Measurements from ENCODE around the gene C19orf47. TPM values are rescaled to one million over a fixed set of nuclear protein-coding genes. Genes with fewer than 3 reads are reported as not detected.

Gene C19orf47
- total RNA-seq, 1 donor from 2014 or later: 28.9 TPM

DNA sequence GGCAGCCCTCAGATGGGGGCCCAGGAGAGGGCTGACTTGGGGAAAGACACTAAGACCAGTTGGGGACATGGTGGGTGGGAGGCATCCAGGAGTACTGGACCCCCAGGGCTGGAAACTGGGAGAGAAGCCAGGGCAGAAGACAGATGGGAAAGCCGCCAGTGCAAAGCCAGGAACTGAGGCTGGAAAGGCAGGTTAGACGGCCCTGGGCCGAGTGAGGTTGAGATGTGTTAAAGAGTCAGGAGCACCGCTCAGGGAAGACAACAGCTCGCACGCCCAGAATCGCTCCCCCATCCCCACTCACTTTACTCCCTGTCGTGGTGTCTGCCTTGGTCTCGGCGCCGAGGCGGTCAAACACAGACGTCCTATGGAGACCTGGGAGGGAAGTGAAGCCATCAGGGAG lies 24.5 kb downstream of the C19orf47 start:
- Mint-ChIP-seq H3K4me3 (no peak overlapping the region), H3K9me3 (no peaks in the 10 kb centered on the region), H3K27ac (no peak overlapping the region), H3K36me3 (ENCODE audit: low read depth) (peaks cover 47% of the 10 kb centered on the region), H3K27me3 (no peaks in the 10 kb centered on the region), H3K4me1 (no peaks in the 10 kb centered on the region)
- no peak for DNase-seq
- intact Hi-C loops (cut with micrococcal nuclease): no loop called here

GRCh38 chr19:40322951-40323615 lies 25.1 kb downstream of the C19orf47 start:
- peaks cover 45% of the 10 kb centered on the region for H3K36me3 Mint-ChIP-seq (ENCODE audit: low read depth)
- no peaks in the 10 kb centered on the region for H3K9me3 Mint-ChIP-seq
- no peak overlapping the region for H3K27ac Mint-ChIP-seq
- no peaks in the 10 kb centered on the region for H3K4me1 Mint-ChIP-seq
- intact Hi-C loops (cut with micrococcal nuclease): no loop called here
- no peaks in the 10 kb centered on the region for H3K27me3 Mint-ChIP-seq
- DNase-seq: no peak
- no peak overlapping the region for H3K4me3 Mint-ChIP-seq

- no peaks in the 10 kb centered on the region for H3K27me3 Mint-ChIP-seq
- no peak overlapping the region for H3K27ac Mint-ChIP-seq
- intact Hi-C loops (cut with micrococcal nuclease): no loop called here
- H3K36me3 Mint-ChIP-seq (ENCODE audit: low read depth): peaks cover 47% of the 10 kb centered on the region
- no peak for DNase-seq
- H3K4me3 Mint-ChIP-seq: no peak overlapping the region
- no peaks in the 10 kb centered on the region for H3K9me3 Mint-ChIP-seq
- no peaks in the 10 kb centered on the region for H3K4me1 Mint-ChIP-seq
These were observed 26.0 kb downstream of the C19orf47 start for GRCh38 chr19:40322271-40322610.

DNA sequence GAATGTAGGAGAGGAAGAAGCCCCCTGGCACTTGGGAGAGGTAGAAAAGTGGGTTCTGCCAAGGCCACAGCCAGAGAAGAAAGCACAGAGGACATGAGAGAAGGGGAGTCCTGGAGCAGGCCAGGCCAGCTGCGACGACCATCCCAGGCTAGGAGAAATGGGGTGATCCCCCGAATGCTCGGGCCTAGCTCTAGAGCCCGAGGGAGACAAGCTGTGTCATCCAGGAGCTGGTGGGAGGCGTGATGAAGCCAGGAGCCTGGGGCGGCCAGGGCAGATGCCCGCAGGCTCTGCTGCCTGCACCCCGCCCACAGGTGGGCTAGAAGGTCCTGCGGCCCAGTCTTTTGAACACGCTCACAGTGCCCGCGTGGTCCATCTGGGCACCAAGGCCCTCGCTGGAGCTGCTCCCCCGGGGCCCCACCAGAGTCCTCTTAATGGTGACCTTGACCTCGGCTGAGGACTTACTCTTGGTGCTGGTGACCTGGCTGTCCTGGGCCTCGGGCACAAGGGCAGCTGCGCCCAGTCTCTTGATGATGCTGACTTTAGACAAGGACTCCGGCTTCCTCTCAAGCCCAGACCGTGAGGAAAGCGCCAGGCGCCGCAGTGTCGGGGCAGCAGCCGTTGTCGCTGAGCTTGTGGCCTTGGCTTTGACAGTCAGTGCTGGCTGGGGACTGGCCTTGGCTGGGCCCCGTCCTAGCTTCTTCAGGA lies 26.5 kb downstream of the C19orf47 start:
- DNase-seq: no peak
- Mint-ChIP-seq H3K4me1 (no peaks in the 10 kb centered on the region), H3K27ac (no peak overlapping the region), H3K4me3 (no peak overlapping the region), H3K36me3 (ENCODE audit: low read depth) (peaks cover 47% of the 10 kb centered on the region), H3K27me3 (no peaks in the 10 kb centered on the region), H3K9me3 (no peaks in the 10 kb centered on the region)
- intact Hi-C loops (cut with micrococcal nuclease): no loop called here

DNA sequence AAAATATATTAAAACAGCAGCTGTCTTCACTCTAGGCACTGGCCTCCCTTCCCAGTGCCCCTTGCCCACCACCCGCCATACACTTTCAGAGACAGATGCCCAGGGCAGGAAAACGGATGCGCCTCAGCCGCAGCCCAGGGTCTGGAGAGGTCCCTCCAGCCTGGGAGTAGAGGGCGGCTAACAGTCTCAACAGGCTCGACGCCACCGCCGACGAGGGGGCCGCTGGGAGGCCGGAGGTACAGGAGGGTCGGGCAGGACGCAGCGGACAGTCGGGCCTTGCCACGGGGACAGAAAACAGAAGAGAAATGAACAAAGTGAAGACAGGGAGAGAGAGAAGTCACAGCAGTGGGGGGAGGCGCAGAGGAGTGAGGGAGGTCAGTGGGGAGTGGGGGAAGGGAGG lies 27.1 kb downstream of the C19orf47 start:
- peaks cover 50% of the 10 kb centered on the region for H3K36me3 Mint-ChIP-seq (ENCODE audit: low read depth)
- H3K27me3 Mint-ChIP-seq: no peaks in the 10 kb centered on the region
- H3K4me3 Mint-ChIP-seq: no peak overlapping the region
- no peaks in the 10 kb centered on the region for H3K9me3 Mint-ChIP-seq
- no peak overlapping the region for H3K27ac Mint-ChIP-seq
- DNase-seq: no peak
- H3K4me1 Mint-ChIP-seq: no peaks in the 10 kb centered on the region
- intact Hi-C loops (cut with micrococcal nuclease): no loop called here

DNA sequence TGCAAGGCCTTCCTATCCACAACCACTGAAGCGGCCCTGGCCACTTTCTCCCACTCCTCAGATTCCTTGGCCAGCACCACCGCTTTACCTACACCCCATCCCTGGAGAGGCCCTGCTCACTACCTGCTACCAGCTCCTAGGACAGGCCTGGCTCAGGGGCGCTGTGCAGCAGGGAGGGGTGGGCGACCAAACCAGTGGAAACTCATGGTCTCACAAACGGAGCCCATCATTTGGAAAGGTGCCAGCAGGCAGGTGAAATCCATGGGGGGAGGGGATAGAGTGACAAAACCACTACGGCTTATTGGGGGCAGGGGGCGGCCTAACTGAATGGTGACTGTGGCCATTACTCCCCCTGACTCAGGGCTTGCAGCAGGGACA lies 27.6 kb downstream of the C19orf47 start:
- no peak for DNase-seq
- H3K27ac Mint-ChIP-seq: no peak overlapping the region
- no peaks in the 10 kb centered on the region for H3K9me3 Mint-ChIP-seq
- peaks cover 46% of the 10 kb centered on the region for H3K36me3 Mint-ChIP-seq (ENCODE audit: low read depth)
- no peaks in the 10 kb centered on the region for H3K27me3 Mint-ChIP-seq
- intact Hi-C loops (cut with micrococcal nuclease): no loop called here
- H3K4me3 Mint-ChIP-seq: no peak overlapping the region
- H3K4me1 Mint-ChIP-seq: no peaks in the 10 kb centered on the region

DNA sequence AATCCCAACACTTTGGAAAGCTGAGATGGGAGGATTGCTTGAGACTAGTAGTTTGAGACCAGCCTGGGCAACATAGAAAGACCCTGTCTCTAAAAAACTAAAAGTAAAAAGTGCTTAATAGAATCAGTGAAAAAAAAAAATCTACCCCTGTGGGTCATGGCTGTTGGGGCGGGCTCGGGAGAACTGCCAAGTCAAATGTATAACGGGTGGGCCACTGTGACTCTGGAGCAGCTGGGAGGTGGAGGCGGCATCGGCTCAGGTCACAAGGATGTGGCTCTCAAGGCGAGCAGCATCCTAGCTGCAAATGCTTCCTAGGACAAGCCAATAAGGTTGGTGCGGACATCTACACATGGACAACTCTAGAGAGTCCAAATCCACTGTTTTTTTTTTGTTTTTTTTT lies 30.9 kb downstream of the C19orf47 start:
- H3K9me3 Mint-ChIP-seq: no peaks in the 10 kb centered on the region
- H3K4me3 Mint-ChIP-seq: no peak overlapping the region
- no peak for DNase-seq
- H3K36me3 Mint-ChIP-seq (ENCODE audit: low read depth): peaks cover 26% of the 10 kb centered on the region
- H3K27me3 Mint-ChIP-seq: no peaks in the 10 kb centered on the region
- no peaks in the 10 kb centered on the region for H3K4me1 Mint-ChIP-seq
- no peak overlapping the region for H3K27ac Mint-ChIP-seq
- intact Hi-C loops (cut with micrococcal nuclease): no loop called here

- peaks cover 19% of the 10 kb centered on the region for H3K36me3 Mint-ChIP-seq (ENCODE audit: low read depth)
- intact Hi-C loops (cut with micrococcal nuclease): no loop called here
- DNase-seq: no peak
- H3K4me3 Mint-ChIP-seq: no peak overlapping the region
- H3K27ac Mint-ChIP-seq: no peak overlapping the region
- H3K9me3 Mint-ChIP-seq: no peaks in the 10 kb centered on the region
- H3K27me3 Mint-ChIP-seq: no peaks in the 10 kb centered on the region
- H3K4me1 Mint-ChIP-seq: no peaks in the 10 kb centered on the region
These were observed 32.3 kb downstream of the C19orf47 start for GRCh38 chr19:40315812-40316470.

- Mint-ChIP-seq H3K27ac (no peak overlapping the region), H3K27me3 (no peaks in the 10 kb centered on the region), H3K9me3 (no peaks in the 10 kb centered on the region), H3K4me1 (no peaks in the 10 kb centered on the region), H3K36me3 (ENCODE audit: low read depth) (peaks cover 9% of the 10 kb centered on the region), H3K4me3 (no peak overlapping the region)
- intact Hi-C loops (cut with micrococcal nuclease): no loop called here
- no peak for DNase-seq
These were observed 33.5 kb downstream of the C19orf47 start for GRCh38 chr19:40314656-40315055.

GRCh38 chr19:40313229-40313983 lies 34.8 kb downstream of the C19orf47 start:
- Mint-ChIP-seq H3K27ac (no peak overlapping the region), H3K36me3 (ENCODE audit: low read depth) (peaks cover 7% of the 10 kb centered on the region), H3K9me3 (no peaks in the 10 kb centered on the region), H3K27me3 (no peaks in the 10 kb centered on the region), H3K4me3 (no peak overlapping the region), H3K4me1 (no peaks in the 10 kb centered on the region)
- DNase-seq: no peak
- intact Hi-C loops (cut with micrococcal nuclease): no loop called here

- intact Hi-C loops (cut with micrococcal nuclease): no loop called here
- no peaks in the 10 kb centered on the region for H3K4me1 Mint-ChIP-seq
- H3K27ac Mint-ChIP-seq: no peak overlapping the region
- H3K4me3 Mint-ChIP-seq: no peak overlapping the region
- H3K27me3 Mint-ChIP-seq: no peaks in the 10 kb centered on the region
- H3K9me3 Mint-ChIP-seq: no peaks in the 10 kb centered on the region
- peaks cover 5% of the 10 kb centered on the region for H3K36me3 Mint-ChIP-seq (ENCODE audit: low read depth)
- DNase-seq: no peak
These were observed 35.7 kb downstream of the C19orf47 start for GRCh38 chr19:40312533-40312932.

DNA sequence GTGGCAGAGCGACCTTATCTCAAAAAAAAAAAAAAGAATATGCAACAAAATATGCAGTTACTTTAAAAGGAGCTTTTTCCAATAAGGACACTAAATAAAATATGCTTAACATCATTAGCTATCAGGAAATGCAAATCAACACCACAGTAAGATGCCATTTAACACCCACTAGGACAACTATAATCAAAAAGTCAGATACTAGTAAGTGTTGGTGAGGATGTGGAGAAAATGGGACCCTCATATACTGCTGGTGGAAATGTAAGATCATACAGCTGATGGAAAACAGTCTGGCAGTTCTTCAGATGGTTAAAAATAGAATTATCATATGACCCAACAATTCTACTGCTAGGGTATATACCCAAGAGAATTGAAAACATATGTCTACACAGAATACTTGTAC lies 38.5 kb downstream of the C19orf47 start:
- peaks cover 3% of the 10 kb centered on the region for H3K4me1 Mint-ChIP-seq
- H3K4me3 Mint-ChIP-seq: no peak overlapping the region
- H3K36me3 Mint-ChIP-seq (ENCODE audit: low read depth): no peaks in the 10 kb centered on the region
- intact Hi-C loops (cut with micrococcal nuclease): loop anchor here (10.0 kb wide), 2 partner anchors 215 to 285 kb away; no protein-coding TSS in a partner anchor
- peaks cover 1% of the 10 kb centered on the region for H3K27me3 Mint-ChIP-seq
- no peak for DNase-seq
- no peaks in the 10 kb centered on the region for H3K9me3 Mint-ChIP-seq
- H3K27ac Mint-ChIP-seq: no peak overlapping the region

GRCh38 chr19:40305403-40305802 lies 42.8 kb downstream of the C19orf47 start:
- peak; percentile 92 for DNase-seq
- Mint-ChIP-seq H3K27ac (no peak overlapping the region), H3K4me3 (no peak overlapping the region), H3K27me3 (peaks cover 1% of the 10 kb centered on the region), H3K36me3 (ENCODE audit: low read depth) (no peaks in the 10 kb centered on the region), H3K4me1 (peaks cover 3% of the 10 kb centered on the region), H3K9me3 (no peaks in the 10 kb centered on the region)
- intact Hi-C loops (cut with micrococcal nuclease): loop anchor here (1.0 to 10.0 kb wide), 3 partner anchors 219 to 329 kb away; no protein-coding TSS in a partner anchor

GRCh38 chr19:40304306-40304705 lies 43.9 kb downstream of the C19orf47 start:
- peaks cover 3% of the 10 kb centered on the region for H3K4me1 Mint-ChIP-seq
- no peaks in the 10 kb centered on the region for H3K36me3 Mint-ChIP-seq (ENCODE audit: low read depth)
- H3K27me3 Mint-ChIP-seq: peaks cover 1% of the 10 kb centered on the region
- no peak for DNase-seq
- no peaks in the 10 kb centered on the region for H3K9me3 Mint-ChIP-seq
- no peak overlapping the region for H3K27ac Mint-ChIP-seq
- no peak overlapping the region for H3K4me3 Mint-ChIP-seq
- intact Hi-C loops (cut with micrococcal nuclease): loop anchor here (10.0 kb wide), 2 partner anchors 220 to 290 kb away; no protein-coding TSS in a partner anchor
